ENCODE data around the gene PBX4. TPM values are rescaled to one million over a fixed set of nuclear protein-coding genes. Genes with fewer than 3 reads are reported as not detected.

PBX4 gene
- total and polyA plus RNA-seq, 5 donors from 2014 or later = 4.1 to 85.3 (median 6.1) TPM

DNA sequence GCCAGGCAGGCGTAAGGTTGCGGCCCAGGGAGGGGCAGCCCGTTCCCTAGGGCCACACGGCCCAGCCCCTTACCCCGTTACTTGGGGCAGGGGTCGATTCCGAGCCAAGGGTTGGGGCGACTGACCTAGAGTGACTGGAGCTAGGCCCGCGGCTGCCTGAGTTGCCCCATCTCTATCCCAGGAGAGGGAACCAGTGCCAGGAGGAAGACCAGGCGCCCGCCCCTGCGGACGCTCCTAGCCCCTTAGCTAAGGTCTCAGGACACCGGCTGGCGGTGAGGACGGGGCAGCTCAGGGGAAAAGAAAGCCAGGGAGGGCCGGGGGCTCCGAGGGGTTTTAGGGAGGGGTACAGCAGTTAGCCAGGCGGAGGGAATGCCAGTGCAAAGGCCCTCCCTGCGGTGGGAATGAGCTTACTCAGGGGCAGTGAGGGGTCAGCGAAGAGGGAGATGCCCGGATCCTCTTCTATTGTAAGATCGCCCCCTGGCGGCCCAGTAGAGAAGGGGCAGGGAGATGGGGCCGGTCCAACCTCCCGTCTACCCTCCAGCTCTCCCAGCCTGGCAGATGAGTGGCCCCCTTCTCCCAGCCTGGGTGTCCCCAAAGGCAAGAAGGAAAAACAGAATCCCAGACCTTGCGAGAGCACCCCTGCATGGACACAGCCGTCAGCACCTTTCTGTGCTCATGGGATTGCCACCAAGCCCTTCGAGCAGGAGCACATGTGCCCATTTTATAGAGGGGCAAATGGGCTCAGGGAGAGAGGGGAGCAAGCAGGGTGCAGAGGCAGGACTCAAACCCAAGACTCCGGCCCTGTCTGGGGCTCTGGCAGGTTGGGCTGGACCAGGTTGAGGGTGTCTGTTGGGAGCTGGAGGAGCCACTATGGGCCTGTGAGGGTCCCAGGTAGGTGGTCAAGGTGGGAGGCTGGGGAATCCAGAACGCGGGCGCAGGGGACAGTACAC lies 64.1 kb downstream of the PBX4 start:
- no peaks in the 10 kb centered on the region for H3K9me3 ChIP-seq (ENCODE audit: control insufficient read depth in 2 of 2, low read length in 2 of 2)

DNA sequence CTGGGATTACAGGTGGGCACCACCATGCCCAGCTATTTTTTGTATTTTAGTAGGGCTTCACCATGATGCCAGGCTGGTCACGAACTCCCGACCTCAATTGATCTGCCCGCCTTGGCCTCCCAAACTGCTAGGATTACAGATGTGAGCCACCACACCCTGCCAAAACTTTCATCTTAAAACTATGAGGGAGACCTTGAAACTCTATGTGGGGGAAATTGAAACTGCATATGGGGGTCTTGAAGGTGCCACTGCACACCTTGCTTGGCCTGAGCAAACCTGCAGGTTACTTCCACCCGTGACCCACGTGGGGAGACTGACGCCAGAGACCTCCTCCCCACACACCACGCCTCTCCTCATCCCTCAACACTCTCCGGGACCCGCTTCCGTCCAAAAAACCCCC lies 64.8 kb downstream of the PBX4 start:
- no peaks in the 10 kb centered on the region for H3K36me3 Mint-ChIP-seq
- H3K27ac Mint-ChIP-seq = no peak overlapping the region
- no peak overlapping the region for H3K4me3 Mint-ChIP-seq

More for the DNA sequence above, 64.1 kb downstream of the PBX4 start:
- no peak overlapping the region for H3K27ac ChIP-seq (ENCODE audit: insufficient read depth, low read length, poor library complexity, severe bottlenecking)
- Mint-ChIP-seq H3K27ac (peak overlapping the region in 2 of 3 donors; percentile 63 to 75), H3K4me3 (no peak overlapping the region), H3K9me3 (no peaks in the 10 kb centered on the region), H3K36me3 (no peaks in the 10 kb centered on the region), H3K27me3 (peaks cover 6% of the 10 kb centered on the region), H3K4me1 (peaks cover 0 to 16% (median 4%) of the 10 kb centered on the region in 4 donors)
- no peak overlapping the region for H3K4me3 ChIP-seq (ENCODE audit: low read depth, low read length)
- no peaks in the 10 kb centered on the region for H3K36me3 ChIP-seq (ENCODE audit: control insufficient read depth, insufficient read depth, low read length)
- peak; percentile 41 to 43 for ATAC-seq (ENCODE audit: low read depth in 2 of 2)
- DNase-seq = peak; percentile 26 to 60 (median 33)
- no peaks in the 10 kb centered on the region for H3K27me3 ChIP-seq (ENCODE audit: control insufficient read depth, insufficient read depth, low read length)
- peaks cover 6% of the 10 kb centered on the region for H3K4me1 ChIP-seq (ENCODE audit: control insufficient read depth, insufficient read depth, low read length, poor library complexity, severe bottlenecking)

DNA sequence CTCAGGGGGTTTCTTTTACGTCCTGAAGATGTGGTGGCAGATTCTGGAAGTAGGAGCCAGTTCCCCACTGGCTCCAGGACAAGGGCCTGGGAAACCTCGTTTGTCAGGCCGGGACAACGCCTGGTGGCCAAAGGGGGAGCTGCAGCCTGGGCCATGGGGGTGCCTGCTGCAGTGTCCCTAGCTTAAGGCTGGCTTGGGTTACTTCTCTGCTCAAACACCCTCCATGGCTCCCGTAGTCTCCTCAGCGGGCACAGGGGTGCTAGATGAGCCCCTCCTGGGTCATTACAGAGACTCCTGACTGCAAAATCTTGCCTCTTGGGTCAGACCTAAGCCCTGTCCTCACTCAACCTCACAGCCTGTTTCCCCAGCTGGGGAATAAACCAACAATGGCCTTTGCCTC lies 65.7 kb downstream of the PBX4 start:
- Histone ChIP-seq H3K4me3 (ENCODE audit: low read depth, low read length) (no peak overlapping the region), H3K9me3 (ENCODE audit: control insufficient read depth in 2 of 2, low read length in 2 of 2) (no peaks in the 10 kb centered on the region), H3K4me1 (ENCODE audit: control insufficient read depth, insufficient read depth, low read length, poor library complexity, severe bottlenecking) (peaks cover 6% of the 10 kb centered on the region), H3K27me3 (ENCODE audit: control insufficient read depth, insufficient read depth, low read length) (no peaks in the 10 kb centered on the region), H3K36me3 (ENCODE audit: control insufficient read depth, insufficient read depth, low read length) (no peaks in the 10 kb centered on the region), H3K27ac (ENCODE audit: insufficient read depth, low read length, poor library complexity, severe bottlenecking) (no peak overlapping the region)
- peaks cover 0 to 5% (median 0%) of the 10 kb centered on the region in 4 donors for H3K4me1 Mint-ChIP-seq
- no peak overlapping the region for H3K4me3 Mint-ChIP-seq
- no peak for DNase-seq
- H3K9me3 Mint-ChIP-seq = no peaks in the 10 kb centered on the region
- no peaks in the 10 kb centered on the region for H3K36me3 Mint-ChIP-seq
- H3K27ac Mint-ChIP-seq = peak overlapping the region in 1 of 3 donors; percentile 9
- ATAC-seq (ENCODE audit: low read depth in 2 of 2) = peak in 1 of 2 donors; percentile 33
- peaks cover 6% of the 10 kb centered on the region for H3K27me3 Mint-ChIP-seq

More for the DNA sequence above, 64.8 kb downstream of the PBX4 start:
- H3K36me3 ChIP-seq (ENCODE audit: control insufficient read depth, insufficient read depth, low read length) = no peaks in the 10 kb centered on the region
- no peak overlapping the region for H3K27ac ChIP-seq (ENCODE audit: insufficient read depth, low read length, poor library complexity, severe bottlenecking)
- H3K4me3 ChIP-seq (ENCODE audit: low read depth, low read length) = no peak overlapping the region
- DNase-seq = no peak
- H3K27me3 ChIP-seq (ENCODE audit: control insufficient read depth, insufficient read depth, low read length) = no peaks in the 10 kb centered on the region
- peaks cover 0 to 10% (median under 1%) of the 10 kb centered on the region in 4 donors for H3K4me1 Mint-ChIP-seq
- H3K9me3 ChIP-seq (ENCODE audit: control insufficient read depth in 2 of 2, low read length in 2 of 2) = no peaks in the 10 kb centered on the region
- no peak for ATAC-seq (ENCODE audit: low read depth in 2 of 2)
- H3K9me3 Mint-ChIP-seq = no peaks in the 10 kb centered on the region
- peaks cover 6% of the 10 kb centered on the region for H3K4me1 ChIP-seq (ENCODE audit: control insufficient read depth, insufficient read depth, low read length, poor library complexity, severe bottlenecking)
- peaks cover 6% of the 10 kb centered on the region for H3K27me3 Mint-ChIP-seq

DNA sequence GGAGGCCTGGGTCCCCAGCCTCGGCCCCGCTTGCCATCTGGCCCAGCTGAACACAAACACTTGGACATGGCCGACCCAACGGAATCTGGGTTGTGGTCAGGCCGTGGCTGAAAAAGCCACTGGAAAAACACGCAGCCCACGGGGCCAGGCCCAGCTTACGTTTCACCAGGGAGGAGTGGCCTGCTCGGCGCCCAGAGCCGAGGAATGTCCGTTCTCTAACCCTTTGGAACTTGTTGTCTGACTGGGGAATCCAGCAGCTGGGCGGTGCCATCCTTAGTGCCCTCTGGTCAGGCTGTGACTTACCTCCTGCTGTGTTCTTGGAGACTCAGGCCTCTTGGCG lies 66.7 kb downstream of the PBX4 start:
- no peak overlapping the region for H3K4me3 Mint-ChIP-seq
- H3K9me3 Mint-ChIP-seq = no peaks in the 10 kb centered on the region
- H3K27ac ChIP-seq (ENCODE audit: insufficient read depth, low read length, poor library complexity, severe bottlenecking) = no peak overlapping the region
- no peaks in the 10 kb centered on the region for H3K36me3 Mint-ChIP-seq
- ATAC-seq (ENCODE audit: low read depth in 2 of 2) (no peak), DNase-seq (no peak)
- no peaks in the 10 kb centered on the region for H3K27me3 Mint-ChIP-seq
- H3K4me1 Mint-ChIP-seq = peaks cover 0 to 5% (median 0%) of the 10 kb centered on the region in 4 donors
- no peaks in the 10 kb centered on the region for H3K9me3 ChIP-seq (ENCODE audit: control insufficient read depth in 2 of 2, low read length in 2 of 2)
- H3K4me3 ChIP-seq (ENCODE audit: low read depth, low read length) = no peak overlapping the region
- H3K36me3 ChIP-seq (ENCODE audit: control insufficient read depth, insufficient read depth, low read length) = no peaks in the 10 kb centered on the region
- no peaks in the 10 kb centered on the region for H3K27me3 ChIP-seq (ENCODE audit: control insufficient read depth, insufficient read depth, low read length)
- peaks cover 6% of the 10 kb centered on the region for H3K4me1 ChIP-seq (ENCODE audit: control insufficient read depth, insufficient read depth, low read length, poor library complexity, severe bottlenecking)
- H3K27ac Mint-ChIP-seq = peak overlapping the region in 1 of 3 donors; percentile 5

DNA sequence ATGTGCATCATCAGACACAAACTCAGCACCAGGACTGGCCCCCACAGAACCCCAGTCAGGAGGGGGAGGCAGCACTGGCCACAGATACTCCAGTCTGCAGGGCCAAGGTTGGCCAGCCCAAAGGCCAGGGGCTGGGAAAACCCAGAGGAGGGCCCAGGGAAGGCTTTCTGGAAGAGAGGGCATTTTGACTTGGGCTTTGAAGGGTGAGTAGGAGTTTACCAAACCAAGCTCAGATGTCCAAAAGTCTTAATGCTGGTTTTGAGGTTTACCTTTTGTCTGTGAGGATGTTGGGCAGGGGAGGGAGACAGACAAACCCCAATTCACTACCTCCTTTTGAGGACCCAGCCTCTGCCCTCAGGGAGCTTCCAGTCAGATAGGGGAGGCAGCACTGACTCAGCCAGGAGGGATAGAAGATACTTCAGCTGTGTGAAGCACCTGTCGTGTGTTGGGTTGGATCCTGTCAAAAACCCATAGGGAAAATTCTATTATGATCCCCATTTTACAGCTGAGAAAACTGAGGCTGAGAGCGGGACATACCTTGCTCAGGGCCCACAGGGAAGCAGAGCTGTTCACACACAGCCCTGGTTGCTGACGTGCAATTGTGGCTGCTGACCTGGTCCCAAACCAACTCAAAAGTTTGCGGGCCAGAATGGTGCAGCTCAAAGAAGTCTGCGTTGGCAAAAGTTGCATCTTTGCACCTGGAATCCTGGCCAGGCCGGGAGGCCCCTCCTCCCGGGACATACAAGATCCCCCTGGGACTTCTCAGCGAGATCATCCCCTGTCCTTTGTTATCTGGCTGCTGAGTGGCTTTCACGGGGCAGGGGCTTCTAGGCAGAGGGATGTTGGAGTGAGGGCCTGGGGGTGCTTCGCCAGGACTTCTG lies 67.3 kb downstream of the PBX4 start:
- no peaks in the 10 kb centered on the region for H3K27me3 Mint-ChIP-seq
- ATAC-seq (ENCODE audit: low read depth in 2 of 2) = no peak
- no peaks in the 10 kb centered on the region for H3K36me3 Mint-ChIP-seq
- H3K36me3 ChIP-seq (ENCODE audit: control insufficient read depth, insufficient read depth, low read length) = no peaks in the 10 kb centered on the region
- H3K4me3 ChIP-seq (ENCODE audit: low read depth, low read length) = no peak overlapping the region
- H3K9me3 ChIP-seq (ENCODE audit: control insufficient read depth in 2 of 2, low read length in 2 of 2) = no peaks in the 10 kb centered on the region
- peaks cover 6% of the 10 kb centered on the region for H3K4me1 ChIP-seq (ENCODE audit: control insufficient read depth, insufficient read depth, low read length, poor library complexity, severe bottlenecking)
- H3K4me1 Mint-ChIP-seq = peaks cover 0 to 5% (median 0%) of the 10 kb centered on the region in 4 donors
- no peak overlapping the region for H3K4me3 Mint-ChIP-seq
- H3K27me3 ChIP-seq (ENCODE audit: control insufficient read depth, insufficient read depth, low read length) = no peaks in the 10 kb centered on the region
- no peak for DNase-seq
- no peaks in the 10 kb centered on the region for H3K9me3 Mint-ChIP-seq
- H3K27ac ChIP-seq (ENCODE audit: insufficient read depth, low read length, poor library complexity, severe bottlenecking) = no peak overlapping the region
- no peak overlapping the region for H3K27ac Mint-ChIP-seq

DNA sequence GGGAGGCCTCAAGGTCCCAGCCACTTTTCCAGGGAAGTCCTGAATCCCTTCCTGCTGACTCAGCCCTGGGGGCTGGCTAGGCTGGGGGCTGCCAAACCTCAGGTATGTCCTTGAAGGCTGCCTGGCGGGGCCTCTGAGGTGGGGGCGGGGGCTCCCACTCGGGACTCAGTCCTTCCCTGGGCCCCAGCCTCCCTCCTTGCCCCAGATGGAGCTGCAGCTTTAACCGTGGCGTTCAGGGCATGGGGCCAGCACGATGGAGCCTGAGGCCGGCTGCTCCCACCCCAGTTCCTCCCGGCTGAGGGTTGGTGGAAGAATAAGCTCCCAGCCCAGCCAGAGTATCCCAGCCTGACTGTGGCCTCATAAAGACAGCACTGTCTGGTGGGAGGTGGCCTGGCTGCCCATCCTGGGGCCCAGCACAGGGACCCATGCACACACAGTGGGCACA lies 68.0 kb downstream of the PBX4 start:
- H3K9me3 Mint-ChIP-seq = no peaks in the 10 kb centered on the region
- peaks cover 6% of the 10 kb centered on the region for H3K4me1 ChIP-seq (ENCODE audit: control insufficient read depth, insufficient read depth, low read length, poor library complexity, severe bottlenecking)
- H3K4me1 Mint-ChIP-seq = peaks cover 0 to 5% (median 0%) of the 10 kb centered on the region in 4 donors
- H3K27me3 Mint-ChIP-seq = no peaks in the 10 kb centered on the region
- H3K27ac Mint-ChIP-seq = no peak overlapping the region
- no peaks in the 10 kb centered on the region for H3K9me3 ChIP-seq (ENCODE audit: control insufficient read depth in 2 of 2, low read length in 2 of 2)
- no peaks in the 10 kb centered on the region for H3K36me3 ChIP-seq (ENCODE audit: control insufficient read depth, insufficient read depth, low read length)
- H3K27ac ChIP-seq (ENCODE audit: insufficient read depth, low read length, poor library complexity, severe bottlenecking) = no peak overlapping the region
- H3K36me3 Mint-ChIP-seq = no peaks in the 10 kb centered on the region
- H3K27me3 ChIP-seq (ENCODE audit: control insufficient read depth, insufficient read depth, low read length) = no peaks in the 10 kb centered on the region
- H3K4me3 ChIP-seq (ENCODE audit: low read depth, low read length) = no peak overlapping the region
- no peak overlapping the region for H3K4me3 Mint-ChIP-seq
- ATAC-seq (ENCODE audit: low read depth in 2 of 2) (no peak), DNase-seq (no peak)

DNA sequence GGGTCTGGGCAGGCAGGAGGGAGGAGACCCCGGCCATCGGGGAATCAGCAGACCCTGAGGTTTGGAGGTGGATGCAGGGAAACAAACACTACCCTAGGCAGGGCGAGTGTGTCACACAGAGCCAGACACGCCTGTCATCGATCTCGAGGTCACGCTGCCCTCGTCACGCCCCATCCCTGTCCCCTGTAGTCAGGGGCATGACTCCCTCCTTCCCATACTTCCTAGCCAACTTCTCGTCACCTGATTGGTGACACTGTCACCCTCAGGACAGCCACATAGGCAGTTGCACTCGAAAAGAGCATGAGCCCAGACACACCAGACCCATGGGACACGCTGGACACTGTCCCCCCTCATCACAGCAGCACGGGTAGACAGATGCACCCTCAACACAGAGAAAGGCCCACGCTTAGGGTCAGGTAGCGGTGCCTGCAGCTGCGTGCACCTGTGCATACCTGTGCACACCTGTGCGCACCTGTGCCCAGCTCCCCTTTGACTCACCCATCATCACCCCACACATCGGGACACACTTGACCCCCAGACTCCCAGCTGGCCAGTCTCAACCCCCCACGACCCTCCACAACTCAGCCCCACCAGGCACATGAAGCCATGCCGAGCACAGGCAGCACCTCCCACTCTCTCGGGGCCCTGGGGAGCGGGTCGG lies 68.6 kb downstream of the PBX4 start:
- Mint-ChIP-seq H3K36me3 (no peaks in the 10 kb centered on the region), H3K27ac (peak overlapping the region in 1 of 3 donors; percentile 60), H3K9me3 (no peaks in the 10 kb centered on the region), H3K4me3 (no peak overlapping the region), H3K4me1 (peaks cover 0 to 5% (median 0%) of the 10 kb centered on the region in 4 donors), H3K27me3 (no peaks in the 10 kb centered on the region)
- peaks cover 6% of the 10 kb centered on the region for H3K4me1 ChIP-seq (ENCODE audit: control insufficient read depth, insufficient read depth, low read length, poor library complexity, severe bottlenecking)
- ATAC-seq (ENCODE audit: low read depth in 2 of 2) (no peak), DNase-seq (no peak)
- no peaks in the 10 kb centered on the region for H3K27me3 ChIP-seq (ENCODE audit: control insufficient read depth, insufficient read depth, low read length)
- no peak overlapping the region for H3K4me3 ChIP-seq (ENCODE audit: low read depth, low read length)
- H3K36me3 ChIP-seq (ENCODE audit: control insufficient read depth, insufficient read depth, low read length) = no peaks in the 10 kb centered on the region
- H3K27ac ChIP-seq (ENCODE audit: insufficient read depth, low read length, poor library complexity, severe bottlenecking) = no peak overlapping the region
- H3K9me3 ChIP-seq (ENCODE audit: control insufficient read depth in 2 of 2, low read length in 2 of 2) = no peaks in the 10 kb centered on the region

Data from CD4-positive, CD25-positive, alpha-beta regulatory T cell (primary cell).